Liver (tissue), 9 donors: Measurements from ENCODE around the gene RIMBP2. TPM values are rescaled to one million over a fixed set of nuclear protein-coding genes. Genes with fewer than 3 reads are reported as not detected.

Experiments
- DNase-seq: peaks from one replicate; pipeline ENCODE4 v3.0.0-alpha.2; 2017; ENCODE audit warnings: low spot score
- H3K27ac ChIP-seq, 2 donors: one replicate each; pipeline ENCODE4 v1.7.0; 2013; ENCODE audit warnings: inconsistent platforms in 2 of 2, low read length in 2 of 2, control low read depth in 1 of 2, low read depth in 1 of 2, mild to moderate bottlenecking in 1 of 2
- H3K27me3 ChIP-seq, 4 donors: one replicate each; pipeline versions ENCODE4 v1.6.1 to v1.7.0; 2013; ENCODE audit warnings: low read length in 3 of 4, inconsistent platforms in 1 of 4, mild to moderate bottlenecking in 1 of 4, moderate library complexity in 1 of 4; ENCODE audit not compliant: control insufficient read depth in 4 of 4, insufficient read depth in 4 of 4
- H3K36me3 ChIP-seq, 4 donors: one replicate each; pipeline versions ENCODE4 v1.6.1 to v1.7.0; 2013; ENCODE audit warnings: low read length in 3 of 4, mild to moderate bottlenecking in 3 of 4, low read depth in 1 of 4, moderate library complexity in 1 of 4; ENCODE audit not compliant: control insufficient read depth in 4 of 4, insufficient read depth in 3 of 4
- H3K4me1 ChIP-seq, 4 donors: one replicate each; pipeline versions ENCODE4 v1.6.1 to v1.7.0; 2013; ENCODE audit warnings: low read length in 3 of 4, mild to moderate bottlenecking in 3 of 4, moderate library complexity in 1 of 4; ENCODE audit not compliant: control insufficient read depth in 4 of 4, insufficient read depth in 4 of 4
- H3K4me3 ChIP-seq, 3 donors: one replicate each; pipeline versions ENCODE4 v1.6.1 to v1.7.0; 2013; ENCODE audit warnings: low read length in 3 of 3, control low read depth in 1 of 3, low read depth in 1 of 3, mild to moderate bottlenecking in 1 of 3
- H3K9ac ChIP-seq, 2 donors: one replicate each; pipeline ENCODE4 v1.7.0; 2013; ENCODE audit warnings: low read length in 2 of 2, mild to moderate bottlenecking in 2 of 2, moderate library complexity in 2 of 2, control low read depth in 1 of 2, low read depth in 1 of 2
- H3K9me3 ChIP-seq, 4 donors: one replicate each; pipeline versions ENCODE4 v1.6.1 to v1.7.0; 2013; ENCODE audit warnings: low read length in 3 of 4; ENCODE audit not compliant: control insufficient read depth in 4 of 4
- ATF3 ChIP-seq: IDR thresholded peaks from 2 replicates; pipeline ENCODE4 v1.6.1; 2016; ENCODE audit warnings: antibody characterized with exemption
- CTCF ChIP-seq: fragments of 150-350 bp; IDR thresholded peaks from 2 replicates; pipeline ENCODE4 v1.5.1; 2017; ENCODE audit warnings: improper control_type of control experiment, low read depth, low read length; ENCODE audit not compliant: missing input control
- EGR1 ChIP-seq, 2 donors: IDR thresholded peaks; 2 replicates each; pipeline ENCODE4 v1.6.1; 2016 to 2018; ENCODE audit warnings: antibody characterized with exemption in 2 of 2, low read depth in 2 of 2
- FOXA1 ChIP-seq: IDR thresholded peaks from 2 replicates; pipeline ENCODE4 v1.6.1; 2016; ENCODE audit warnings: antibody characterized with exemption
- FOXA2 ChIP-seq: IDR thresholded peaks from 2 replicates; pipeline ENCODE4 v1.6.1; 2016; ENCODE audit warnings: antibody characterized with exemption
- GABPA ChIP-seq, 2 donors: IDR thresholded peaks in 1 of 2; conservative IDR thresholded peaks in 1 of 2; 2 replicates each; pipeline ENCODE4 v1.6.1; 2016; ENCODE audit warnings: antibody characterized with exemption in 2 of 2, mild to moderate bottlenecking in 1 of 2, moderate library complexity in 1 of 2
- HNF4A ChIP-seq, 2 donors: conservative IDR thresholded peaks; 2 replicates each; pipeline ENCODE4 v1.6.1; 2016; ENCODE audit warnings: antibody characterized with exemption in 2 of 2, mild to moderate bottlenecking in 2 of 2
- HNF4G ChIP-seq: IDR thresholded peaks from 2 replicates; pipeline ENCODE4 v1.6.1; 2016; ENCODE audit warnings: antibody characterized with exemption
- JUND ChIP-seq, 2 donors: IDR thresholded peaks; 2 replicates each; pipeline ENCODE4 v1.6.1; 2016; ENCODE audit warnings: antibody characterized with exemption in 2 of 2
- MAX ChIP-seq: IDR thresholded peaks from 2 replicates; pipeline ENCODE4 v1.6.1; 2016; ENCODE audit warnings: antibody characterized with exemption
- NR2F2 ChIP-seq: IDR thresholded peaks from 2 replicates; pipeline ENCODE4 v1.6.1; 2016; ENCODE audit warnings: antibody characterized with exemption
- RAD21 ChIP-seq, 2 donors: IDR thresholded peaks; 2 replicates each; pipeline ENCODE4 v1.6.1; 2016; ENCODE audit warnings: antibody characterized with exemption in 2 of 2, mild to moderate bottlenecking in 2 of 2
- REST ChIP-seq: IDR thresholded peaks from 2 replicates; pipeline ENCODE4 v1.6.1; 2016; ENCODE audit warnings: antibody characterized with exemption, mild to moderate bottlenecking
- RXRA ChIP-seq, 2 donors: IDR thresholded peaks; 2 replicates each; pipeline ENCODE4 v1.6.1; 2017 to 2018; ENCODE audit warnings: antibody characterized with exemption in 2 of 2, mild to moderate bottlenecking in 1 of 2
- SP1 ChIP-seq: IDR thresholded peaks from 2 replicates; pipeline ENCODE4 v1.6.1; 2018; ENCODE audit warnings: antibody characterized with exemption, mild to moderate bottlenecking
- TAF1 ChIP-seq: conservative IDR thresholded peaks from 2 replicates; pipeline ENCODE4 v1.6.1; 2016; ENCODE audit warnings: antibody characterized with exemption, mild to moderate bottlenecking
- YY1 ChIP-seq: IDR thresholded peaks from 2 replicates; pipeline ENCODE4 v1.6.1; 2016; ENCODE audit warnings: antibody characterized with exemption, mild to moderate bottlenecking
- ZBTB33 ChIP-seq: IDR thresholded peaks from 2 replicates; pipeline ENCODE4 v1.6.1; 2016; ENCODE audit warnings: antibody characterized with exemption
- whole genome bisulfite sequencing: extraction: QIAGEN DNeasy Blood & Tissue Kit; methylation state at CpG from one replicate; pipeline ENCODE4 v1.1.7; 2013; 5-methylcytosine and 5-hydroxymethylcytosine counted together
- polyA plus RNA-seq, 2 donors: library from polyadenylated mRNA; stranded (reverse) in 1 of 2; unstranded in 1 of 2; fragments of 200-250 nt in 1 of 2; fragments of >200 nt in 1 of 2; fragmentation: Nextera tagmentation in 1 of 2; extraction: Ambion mirVana in 1 of 2; gene quantifications; one replicate each; pipeline versions ENCODE4 v1.2.1 to v1.2.3, GENCODE V29; 2013 to 2015
- total RNA-seq, 2 donors: library from RNA; depleted of rRNA; stranded (reverse); fragments of >200 nt; gene quantifications; one replicate each; pipeline ENCODE4 v1.2.3, GENCODE V29; 2014
- donor health status: healthy.
- donor health status: healthy.
- donor health status: healthy.
- donor health status: healthy.
- donor health status: healthy.

RIMBP2 gene
- total and polyA plus RNA-seq, 4 donors = 0.01 to 0.17 (median 0.09) TPM; not detected in 1

GRCh38 chr12:130664772-130665171 lies 51.3 kb downstream of the RIMBP2 start:
- no peaks in the 10 kb centered on the region for H3K36me3 ChIP-seq
- H3K9me3 ChIP-seq = peaks cover 0 to 9% (median 3%) of the 10 kb centered on the region in 4 donors
- H3K27me3 ChIP-seq = no peaks in the 10 kb centered on the region
- no peak overlapping the region for H3K9ac ChIP-seq
- DNase-seq = no peak
- WGBS = 83% methylated on average over 8 of the region's 8 CpGs
- H3K4me1 ChIP-seq = no peaks in the 10 kb centered on the region
- no peak for TF ChIP-seq FOXA2
- no peak for TF ChIP-seq REST
- TF ChIP-seq ATF3 = no peak
- TF ChIP-seq RXRA (IDR thresholded peaks at IDR 0.05) = no peak
- no peak for TF ChIP-seq CTCF
- no peak for TF ChIP-seq RAD21 (IDR thresholded peaks at IDR 0.05)
- no peak for TF ChIP-seq EGR1 (IDR thresholded peaks at IDR 0.05; ENCODE audit: low read depth in 2 of 2)
- TF ChIP-seq JUND (IDR thresholded peaks at IDR 0.05) = no peak
- no peak for TF ChIP-seq NR2F2
- no peak for TF ChIP-seq HNF4G
- no peak for TF ChIP-seq YY1
- TF ChIP-seq FOXA1 = no peak
- no peak for TF ChIP-seq ZBTB33
- no peak for TF ChIP-seq TAF1
- no peak for TF ChIP-seq SP1
- no peak for TF ChIP-seq HNF4A (conservative IDR thresholded peaks at IDR 0.05)
- TF ChIP-seq GABPA (IDR thresholded peaks at IDR 0.05 in 1 of 2, conservative IDR thresholded peaks at IDR 0.05 in 1 of 2) = no peak
- TF ChIP-seq MAX = no peak
- H3K27ac ChIP-seq = no peak overlapping the region
- H3K4me3 ChIP-seq = no peak overlapping the region
